ENCODE measurements around the gene XNDC1N.

GRCh38 chr11:71908218-71908617 is 20.2 kb downstream of the XNDC1N start:
- TF ChIP-seq RFX5 (IDR thresholded peaks at IDR 0.05; ENCODE audit: low read length) = no peak
- TF ChIP-seq TCF12 (IDR thresholded peaks at IDR 0.05) = no peak
- no peak for TF ChIP-seq REST (IDR thresholded peaks at IDR 0.05; ENCODE audit: low read depth, low read length)
- TF ChIP-seq CTCF (IDR thresholded peaks at IDR 0.05) = no peak
- no peak for TF ChIP-seq MAX (IDR thresholded peaks at IDR 0.05; ENCODE audit: low read depth)
- no peak for TF ChIP-seq NRF1 (IDR thresholded peaks at IDR 0.05; ENCODE audit: low read depth, low read length)
- TF ChIP-seq SIN3A (IDR thresholded peaks at IDR 0.05; ENCODE audit: borderline replicate concordance, low read depth, low read length) = no peak
- TF ChIP-seq ELF1 (IDR thresholded peaks at IDR 0.05) = no peak
- no peak for TF ChIP-seq EP300 (IDR thresholded peaks at IDR 0.05; ENCODE audit: borderline replicate concordance in 1 of 2, low read depth in 1 of 2, low read length in 1 of 2)
- no peak for TF ChIP-seq FOXM1 (IDR thresholded peaks at IDR 0.05; ENCODE audit: low read depth)
